H9 (cell line): ENCODE data around the gene AMDHD1. TPM values are rescaled to one million over a fixed set of nuclear protein-coding genes. Genes with fewer than 3 reads are reported as not detected.

Experiments
- DNase-seq: peaks from one replicate; pipeline ENCODE4 v3.0.0-alpha.2; 2017
- H2AFZ ChIP-seq: one replicate; pipeline ENCODE4 v1.6.1; 2013; ENCODE audit warnings: mild to moderate bottlenecking, low read length, control low read depth, moderate library complexity
- H2AK5ac ChIP-seq: 2 replicates; pipeline ENCODE4 v1.6.1; 2013; ENCODE audit warnings: low read length, control low read depth, mixed read lengths; ENCODE audit not compliant: insufficient read length
- H2BK120ac ChIP-seq: one replicate; pipeline ENCODE4 v1.6.1; 2013; ENCODE audit warnings: low read depth, mild to moderate bottlenecking, low read length, control low read depth, inconsistent platforms; ENCODE audit not compliant: poor library complexity, severe bottlenecking
- H2BK12ac ChIP-seq: 2 replicates; pipeline ENCODE4 v1.6.1; 2013; ENCODE audit warnings: low read length, control low read depth, mixed read lengths, low read depth; ENCODE audit not compliant: insufficient read length
- H2BK15ac ChIP-seq: 2 replicates; pipeline ENCODE4 v1.6.1; 2013; ENCODE audit warnings: low read depth, low read length, control low read depth
- H2BK20ac ChIP-seq: one replicate; pipeline ENCODE4 v1.6.1; 2013; ENCODE audit warnings: low read depth, mild to moderate bottlenecking, low read length, control low read depth, inconsistent platforms; ENCODE audit not compliant: poor library complexity, severe bottlenecking
- H2BK5ac ChIP-seq: 2 replicates; pipeline ENCODE4 v1.6.1; 2013; ENCODE audit warnings: low read length, control low read depth, mixed read lengths; ENCODE audit not compliant: insufficient read length
- H3K14ac ChIP-seq: 2 replicates; pipeline ENCODE4 v1.6.1; 2013; ENCODE audit warnings: low read length, control low read depth; ENCODE audit not compliant: insufficient read depth
- H3K18ac ChIP-seq: 2 replicates; pipeline ENCODE4 v1.6.1; 2013; ENCODE audit warnings: low read depth, mild to moderate bottlenecking, mixed read lengths, low read length, control low read depth; ENCODE audit not compliant: insufficient read length
- H3K23ac ChIP-seq: 2 replicates; pipeline ENCODE4 v1.6.1; 2013; ENCODE audit warnings: low read length, control low read depth, mixed read lengths, low read depth; ENCODE audit not compliant: insufficient read length
- H3K23me2 ChIP-seq: 2 replicates; pipeline ENCODE4 v1.6.1; 2013; ENCODE audit warnings: low read depth, mild to moderate bottlenecking, mixed read lengths, low read length, control low read depth; ENCODE audit not compliant: insufficient read length, poor library complexity, severe bottlenecking
- H3K27ac ChIP-seq: 2 replicates; pipeline ENCODE4 v1.5.1; 2013; ENCODE audit warnings: low read length, control low read depth, mixed read lengths, low read depth; ENCODE audit not compliant: insufficient read length
- H3K27me3 ChIP-seq: 2 replicates; pipeline ENCODE4 v1.6.1; 2013; ENCODE audit warnings: low read length, control low read depth, inconsistent platforms; ENCODE audit not compliant: insufficient read depth
- H3K4ac ChIP-seq: 2 replicates; pipeline ENCODE4 v1.6.1; 2013; ENCODE audit warnings: low read depth, mild to moderate bottlenecking, control low read depth, inconsistent platforms, low read length, moderate library complexity
- H3K4me1 ChIP-seq: 2 replicates; pipeline ENCODE4 v1.6.1; 2013; ENCODE audit warnings: low read length, control low read depth, inconsistent platforms; ENCODE audit not compliant: insufficient read depth
- H3K4me2 ChIP-seq: 2 replicates; pipeline ENCODE4 v1.6.1; 2013; ENCODE audit warnings: low read length, control low read depth, mixed read lengths; ENCODE audit not compliant: insufficient read length, insufficient read depth
- H3K56ac ChIP-seq: 2 replicates; pipeline ENCODE4 v1.6.1; 2013; ENCODE audit warnings: low read depth, mild to moderate bottlenecking, mixed read lengths, low read length, control low read depth; ENCODE audit not compliant: insufficient read length
- H3K79me1 ChIP-seq: 2 replicates; pipeline ENCODE4 v1.6.1; 2013; ENCODE audit warnings: low read depth, mild to moderate bottlenecking, moderate library complexity, low read length, control low read depth, inconsistent platforms; ENCODE audit not compliant: insufficient read depth, poor library complexity, severe bottlenecking
- H3K79me2 ChIP-seq: 2 replicates; pipeline ENCODE4 v1.6.1; 2013; ENCODE audit warnings: low read length, control low read depth, inconsistent platforms; ENCODE audit not compliant: insufficient read depth
- H3K9ac ChIP-seq: 2 replicates; pipeline ENCODE4 v1.6.1; 2013; ENCODE audit warnings: low read length, control low read depth, mixed read lengths; ENCODE audit not compliant: insufficient read length; ENCODE audit errors: extremely low read depth
- H3K9me3 ChIP-seq: one replicate; pipeline ENCODE4 v1.6.1; 2013; ENCODE audit warnings: low read depth, low read length, inconsistent platforms; ENCODE audit not compliant: control insufficient read depth
- H3T11ph ChIP-seq: one replicate; pipeline ENCODE4 v1.6.1; 2013; ENCODE audit warnings: mild to moderate bottlenecking, low read length, control low read depth, inconsistent platforms
- H4K20me1 ChIP-seq: one replicate; pipeline ENCODE4 v1.6.1; 2013; ENCODE audit not compliant: control insufficient read depth, insufficient read length, insufficient read depth
- H4K5ac ChIP-seq: 2 replicates; pipeline ENCODE4 v1.6.1; 2013; ENCODE audit warnings: low read depth, mild to moderate bottlenecking, mixed read lengths, low read length, control low read depth; ENCODE audit not compliant: insufficient read length
- H4K8ac ChIP-seq: replicated peaks from 2 replicates; pipeline ENCODE4 v1.6.1; 2013; ENCODE audit warnings: low read length, control low read depth, mixed read lengths, low read depth; ENCODE audit not compliant: insufficient read length
- H4K91ac ChIP-seq: 2 replicates; pipeline ENCODE4 v1.6.1; 2013; ENCODE audit warnings: low read depth, mild to moderate bottlenecking, moderate library complexity, mixed read lengths, low read length, control low read depth; ENCODE audit not compliant: insufficient read length
- H3K27ac Mint-ChIP-seq, 3 experiments: 2 replicates in 2 of 3; 3 replicates in 1 of 3; pipeline ENCODE4 v1.8.0; 2020 to 2021; ENCODE audit warnings: mixed read lengths in 3 of 3, mild to moderate bottlenecking in 1 of 3, moderate library complexity in 1 of 3
- H3K27me3 Mint-ChIP-seq: 2 replicates; pipeline ENCODE4 v1.8.0; 2021; ENCODE audit warnings: low read depth, mild to moderate bottlenecking, moderate library complexity, mixed read lengths
- H3K36me3 Mint-ChIP-seq, 3 experiments: 2 replicates in 2 of 3; 3 replicates in 1 of 3; pipeline ENCODE4 v1.8.0; 2020 to 2021; ENCODE audit warnings: low read depth in 3 of 3, mixed read lengths in 3 of 3; ENCODE audit not compliant: insufficient read depth in 1 of 3
- H3K4me1 Mint-ChIP-seq, 2 experiments: 2 replicates each; pipeline ENCODE4 v1.8.0; 2020; ENCODE audit warnings: mixed read lengths in 2 of 2
- H3K4me3 Mint-ChIP-seq, 2 experiments: 2 replicates in 1 of 2; 3 replicates in 1 of 2; pipeline ENCODE4 v1.8.0; 2020 to 2021; ENCODE audit warnings: mild to moderate bottlenecking in 2 of 2, mixed read lengths in 2 of 2, moderate library complexity in 1 of 2
- H3K9me3 Mint-ChIP-seq, 2 experiments: 2 replicates in 1 of 2; 3 replicates in 1 of 2; pipeline ENCODE4 v1.8.0; 2020; ENCODE audit warnings: mild to moderate bottlenecking in 2 of 2, mixed read lengths in 2 of 2, moderate library complexity in 1 of 2
- CTCF ChIP-seq: fragments of 200-600 bp; sonication (generic); conservative IDR thresholded peaks from 3 replicates; pipeline ENCODE4 v1.8.0; 2021; ENCODE audit warnings: antibody characterized with exemption, mild to moderate bottlenecking
- WGBS: extraction: QIAGEN DNeasy Blood & Tissue Kit; methylation state at CpG from one replicate; pipeline ENCODE4 v1.1.7; 2013; ENCODE audit warnings: missing lambda C conversion rate, low lambda C conversion rate, mixed read lengths; ENCODE audit not compliant: insufficient read length; ENCODE audit errors: extremely low coverage; 5-methylcytosine and 5-hydroxymethylcytosine counted together
- total RNA-seq: library from RNA; stranded (reverse); gene quantifications from 2 replicates; pipeline ENCODE4 v1.2.1, GENCODE V29; 2021

The AMDHD1 gene
- total RNA-seq, 1 experiment from 2014 or later, result 0.42 TPM

- H3K79me1 ChIP-seq, result no peaks in the 10 kb centered on the region
- peaks cover 22 to 29% of the 10 kb centered on the region in 2 experiments for H3K4me1 Mint-ChIP-seq
- H3K23me2 ChIP-seq, result no peaks in the 10 kb centered on the region
- no CpG with 5 or more reads among the region's 27 CpGs for WGBS
- H4K8ac ChIP-seq, result no peak overlapping the region
- no peak for DNase-seq
- no peaks in the 10 kb centered on the region for H3K27me3 ChIP-seq
- no peak overlapping the region for H3T11ph ChIP-seq
- no peak overlapping the region for H3K4me2 ChIP-seq
- no peaks in the 10 kb centered on the region for H4K20me1 ChIP-seq
- no peak overlapping the region for H3K9ac ChIP-seq
- H3K4ac ChIP-seq, result no peak overlapping the region
- H3K9me3 Mint-ChIP-seq, result no peaks in the 10 kb centered on the region; a peak in 2 of 5 replicates
- no peak overlapping the region for H2BK15ac ChIP-seq
- no peak overlapping the region for H3K27ac ChIP-seq
- no peak overlapping the region for H2BK12ac ChIP-seq
- H2AK5ac ChIP-seq, result no peak overlapping the region
- H3K14ac ChIP-seq, result no peak overlapping the region
- no peak overlapping the region for H4K5ac ChIP-seq
- no peak overlapping the region for H2BK120ac ChIP-seq
- H4K91ac ChIP-seq, result no peak overlapping the region
- no peak for TF ChIP-seq CTCF
- H3K79me2 ChIP-seq, result no peaks in the 10 kb centered on the region
- no peaks in the 10 kb centered on the region for H3K4me1 ChIP-seq
- H3K18ac ChIP-seq, result no peak overlapping the region
- H2AFZ ChIP-seq, result no peak overlapping the region
- H2BK20ac ChIP-seq, result no peak overlapping the region
- no peaks in the 10 kb centered on the region for H3K27me3 Mint-ChIP-seq
- no peaks in the 10 kb centered on the region for H3K9me3 ChIP-seq
- peak overlapping the region in 1 of 3 experiments; percentile 77; a peak in 1 of 7 replicates for H3K27ac Mint-ChIP-seq
- H3K4me3 Mint-ChIP-seq, result peak overlapping the region in 1 of 2 experiments; percentile 46; a peak in 3 of 5 replicates
- no peak overlapping the region for H3K56ac ChIP-seq
- no peak overlapping the region for H3K23ac ChIP-seq
- no peaks in the 10 kb centered on the region for H3K36me3 Mint-ChIP-seq
- H2BK5ac ChIP-seq, result no peak overlapping the region
These were observed 13.5 kb downstream of the AMDHD1 start for GRCh38 chr12:95956557-95957145.
